ENCODE results near the gene LYL1.

- TF ChIP-seq, protein P1, sequence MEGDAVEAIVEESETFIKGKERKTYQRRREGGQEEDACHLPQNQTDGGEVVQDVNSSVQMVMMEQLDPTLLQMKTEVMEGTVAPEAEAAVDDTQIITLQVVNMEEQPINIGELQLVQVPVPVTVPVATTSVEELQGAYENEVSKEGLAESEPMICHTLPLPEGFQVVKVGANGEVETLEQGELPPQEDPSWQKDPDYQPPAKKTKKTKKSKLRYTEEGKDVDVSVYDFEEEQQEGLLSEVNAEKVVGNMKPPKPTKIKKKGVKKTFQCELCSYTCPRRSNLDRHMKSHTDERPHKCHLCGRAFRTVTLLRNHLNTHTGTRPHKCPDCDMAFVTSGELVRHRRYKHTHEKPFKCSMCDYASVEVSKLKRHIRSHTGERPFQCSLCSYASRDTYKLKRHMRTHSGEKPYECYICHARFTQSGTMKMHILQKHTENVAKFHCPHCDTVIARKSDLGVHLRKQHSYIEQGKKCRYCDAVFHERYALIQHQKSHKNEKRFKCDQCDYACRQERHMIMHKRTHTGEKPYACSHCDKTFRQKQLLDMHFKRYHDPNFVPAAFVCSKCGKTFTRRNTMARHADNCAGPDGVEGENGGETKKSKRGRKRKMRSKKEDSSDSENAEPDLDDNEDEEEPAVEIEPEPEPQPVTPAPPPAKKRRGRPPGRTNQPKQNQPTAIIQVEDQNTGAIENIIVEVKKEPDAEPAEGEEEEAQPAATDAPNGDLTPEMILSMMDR (IDR thresholded peaks at IDR 0.05) = no peak
- no peak for TF ChIP-seq POLR2A (IDR thresholded peaks at IDR 0.05)
These were observed 15.4 kb downstream of the LYL1 start for GRCh38 chr19:13087295-13087694.

Measured in adrenal gland (tissue), 5 donors.